Calu3 (cell line): ENCODE measurements around the gene FAM24B. TPM values are rescaled to one million over a fixed set of nuclear protein-coding genes. Genes with fewer than 3 reads are reported as not detected.

ENCODE experiments used
- BruUV-seq: library from RNA; stranded (reverse); fragments of 400-500 nt; replicated peaks from 2 replicates; lab custom pipeline; 2021; lab: Mats Ljungman, UMichigan
- CTCF ChIA-PET: fragments of 300-600 bp; sonication (Branson Sonifier 250); formaldehyde crosslinking; loops from one replicate; lab custom pipeline; 2022; ENCODE audit warnings: antibody characterized with exemption; lab: Charles Lee
- DNase-seq: peaks from one replicate; pipeline ENCODE4 v3.0.0; 2022
- H3K27ac Mint-ChIP-seq: one replicate; pipeline ENCODE4 v1.8.0; 2022; ENCODE audit warnings: mixed read lengths; ENCODE audit not compliant: unreplicated experiment
- H3K27me3 Mint-ChIP-seq: one replicate; pipeline ENCODE4 v1.8.0; 2022; ENCODE audit warnings: mixed read lengths; ENCODE audit not compliant: unreplicated experiment
- H3K36me3 Mint-ChIP-seq: one replicate; pipeline ENCODE4 v1.8.0; 2022; ENCODE audit warnings: mild to moderate bottlenecking, moderate library complexity, mixed read lengths; ENCODE audit not compliant: insufficient read depth, unreplicated experiment
- H3K4me1 Mint-ChIP-seq: one replicate; pipeline ENCODE4 v1.8.0; 2022; ENCODE audit warnings: mild to moderate bottlenecking, low read depth, mixed read lengths; ENCODE audit not compliant: unreplicated experiment
- H3K4me3 Mint-ChIP-seq: one replicate; pipeline ENCODE4 v1.8.0; 2022; ENCODE audit warnings: mild to moderate bottlenecking, low read depth, moderate library complexity, mixed read lengths; ENCODE audit not compliant: unreplicated experiment
- H3K9me3 Mint-ChIP-seq: one replicate; pipeline ENCODE4 v1.8.0; 2022; ENCODE audit warnings: low read depth, mixed read lengths; ENCODE audit not compliant: unreplicated experiment
- CTCF ChIP-seq: fragments of 200-600 bp; IDR thresholded peaks from one replicate; pipeline ENCODE4 v1.8.0; 2022; ENCODE audit warnings: antibody characterized with exemption; ENCODE audit not compliant: unreplicated experiment
- intact Hi-C: fragments of 100-400 bp; cut with micrococcal nuclease; formaldehyde crosslinking; loops from one replicate; pipeline ENCODE4 v1.10.0; 2022; ENCODE audit not compliant: unreplicated experiment
- total RNA-seq: library from RNA; stranded (reverse); gene quantifications from 2 replicates; pipeline ENCODE4 v1.2.3, GENCODE V29; 2022

The FAM24B gene
- total RNA-seq, 1 experiment from 2014 or later = 6.3 TPM

GRCh38 chr10:122814493-122814892 lies 64.9 kb downstream of the FAM24B start:
- Mint-ChIP-seq H3K27ac (no peak overlapping the region), H3K36me3 (no peaks in the 10 kb centered on the region), H3K9me3 (no peaks in the 10 kb centered on the region), H3K4me3 (no peak overlapping the region), H3K4me1 (no peaks in the 10 kb centered on the region), H3K27me3 (peaks cover 55% of the 10 kb centered on the region)
- no peak for DNase-seq
- CTCF ChIA-PET = no interaction called here
- BruUV-seq = no TSS peak
- intact Hi-C loops = no loop called here
- TF ChIP-seq CTCF = no peak

- no peaks in the 10 kb centered on the region for H3K36me3 Mint-ChIP-seq
- no peak overlapping the region for H3K27ac Mint-ChIP-seq
- no peaks in the 10 kb centered on the region for H3K9me3 Mint-ChIP-seq
- peaks cover 50% of the 10 kb centered on the region for H3K27me3 Mint-ChIP-seq
- TF ChIP-seq CTCF = no peak
- no peak overlapping the region for H3K4me3 Mint-ChIP-seq
- BruUV-seq = no TSS peak
- DNase-seq = no peak
- H3K4me1 Mint-ChIP-seq = no peaks in the 10 kb centered on the region
- CTCF ChIA-PET = no interaction called here
- intact Hi-C loops = no loop called here
Measured at GRCh38 chr10:122812751-122813150, 66.6 kb downstream of the FAM24B start.

GRCh38 chr10:122802282-122802681 lies 77.1 kb downstream of the FAM24B start:
- Mint-ChIP-seq H3K4me3 (no peak overlapping the region), H3K36me3 (no peaks in the 10 kb centered on the region), H3K27me3 (peaks cover 13% of the 10 kb centered on the region), H3K27ac (no peak overlapping the region), H3K4me1 (no peaks in the 10 kb centered on the region), H3K9me3 (no peaks in the 10 kb centered on the region)
- TF ChIP-seq CTCF = no peak
- BruUV-seq = no TSS peak
- CTCF ChIA-PET = no interaction called here
- intact Hi-C loops = no loop called here
- DNase-seq = no peak

Other genes starting within 250 kb of the FAM24B start
- not detected in 2 replicates for gene C10orf120, start 179.7 kb downstream of the FAM24B start, total RNA-seq
- gene CUZD1, start 33.7 kb downstream of the FAM24B start, total RNA-seq = 0.93 and 1.5 TPM in 2 replicates
- gene FAM24A, start 31.0 kb upstream of the FAM24B start, total RNA-seq = not detected in 2 replicates
- gene C10orf88, start 74.6 kb upstream of the FAM24B start, total RNA-seq = 7.8 and 8.3 TPM in 2 replicates
- 1.2 and 3.3 TPM in 2 replicates for gene PSTK, start 100.8 kb upstream of the FAM24B start, total RNA-seq
- 5.8 and 9.2 TPM in 2 replicates for gene IKZF5, start 129.2 kb upstream of the FAM24B start, total RNA-seq
- gene ACADSB, start 129.4 kb upstream of the FAM24B start, total RNA-seq = 8.7 and 11.3 TPM in 2 replicates